Vagina (tissue), 2 donors: ENCODE results near the gene EMILIN3. TPM values are rescaled to one million over a fixed set of nuclear protein-coding genes. Genes with fewer than 3 reads are reported as not detected.

ENCODE experiments used
- DNase-seq, 2 donors: peaks; one replicate each; pipeline ENCODE4 v3.0.0-alpha.2; 2017; ENCODE audit errors: extremely low spot score in 2 of 2
- H3K27ac ChIP-seq: fragments of 200-600 bp; sonication (generic); one replicate; pipeline ENCODE4 v1.5.1; 2019
- H3K27me3 ChIP-seq: fragments of 200-600 bp; sonication (generic); one replicate; pipeline ENCODE4 v1.5.1; 2019
- H3K36me3 ChIP-seq, 2 donors: fragments of 200-600 bp; sonication (generic); one replicate each; pipeline ENCODE4 v1.5.1; 2017 to 2019
- H3K4me1 ChIP-seq: fragments of 200-600 bp; sonication (generic); one replicate; pipeline ENCODE4 v1.5.1; 2019
- H3K4me3 ChIP-seq, 2 donors: fragments of 200-600 bp; sonication (generic); 1 replicate in 1 of 2; 2 replicates in 1 of 2; pipeline ENCODE4 v1.5.1; 2016 to 2019
- H3K9me3 ChIP-seq: fragments of 200-600 bp; sonication (generic); one replicate; pipeline ENCODE4 v1.5.1; 2019
- CTCF ChIP-seq, 3 experiments: fragments of 450-650 bp in 2 of 3; fragments of 200-600 bp in 1 of 3; sonication (generic) in 1 of 3; IDR thresholded peaks; one replicate each; pipeline ENCODE4 v1.5.1; 2017 to 2019; ENCODE audit warnings: antibody characterized with exemption in 3 of 3, mild to moderate bottlenecking in 2 of 3, moderate library complexity in 2 of 3
- POLR2A ChIP-seq, 2 donors: fragments of 450-650 bp; IDR thresholded peaks; one replicate each; pipeline ENCODE4 v1.6.1; 2017; ENCODE audit warnings: antibody characterized with exemption in 2 of 2, mild to moderate bottlenecking in 2 of 2, moderate library complexity in 2 of 2
- POLR2AphosphoS5 ChIP-seq, 2 donors: sonication (generic); formaldehyde crosslinking; IDR thresholded peaks; one replicate each; pipeline ENCODE4 v1.9.0; 2017; ENCODE audit warnings: antibody characterized with exemption in 2 of 2, mild to moderate bottlenecking in 2 of 2, low read depth in 1 of 2; ENCODE audit not compliant: insufficient read depth in 1 of 2
- intact Hi-C: fragments of 100-400 bp; cut with DNase I; formaldehyde crosslinking; loops from one replicate; pipeline ENCODE4 v1.15.1; 2023
- total RNA-seq: library from RNA; depleted of rRNA; stranded (reverse); fragments of >200 nt; gene quantifications from one replicate; pipeline ENCODE4 v1.2.3, GENCODE V29; 2016

The EMILIN3 gene
- total RNA-seq, 1 donor from 2014 or later = 5.6 TPM

- peak overlapping the region; percentile 8 for H3K27ac ChIP-seq
Measured at GRCh38 chr20:41335591-41335990, 31.0 kb downstream of the EMILIN3 start.

GRCh38 chr20:41334443-41335421 is 31.9 kb downstream of the EMILIN3 start:
- peak in 1 of 2 donors; percentile 38 for TF ChIP-seq POLR2AphosphoS5 (IDR thresholded peaks at IDR 0.05; ENCODE audit: insufficient read depth in 1 of 2, low read depth in 1 of 2)
- TF ChIP-seq CTCF (IDR thresholded peaks at IDR 0.05) = no peak
- Histone ChIP-seq H3K9me3 (no peaks in the 10 kb centered on the region), H3K27me3 (no peaks in the 10 kb centered on the region), H3K4me1 (peaks cover 10% of the 10 kb centered on the region), H3K36me3 (no peaks in the 10 kb centered on the region), H3K4me3 (no peak overlapping the region), H3K27ac (peak overlapping the region; percentile 8)
- intact Hi-C loops = loop anchor here (5.0 to 10.0 kb wide), 3 partner anchors 87 to 350 kb away; no protein-coding TSS in a partner anchor
- DNase-seq = no peak

More at GRCh38 chr20:41335591-41335990, 31.0 kb downstream of the EMILIN3 start:
- no peak for DNase-seq
- Histone ChIP-seq H3K9me3 (no peaks in the 10 kb centered on the region), H3K27me3 (no peaks in the 10 kb centered on the region), H3K4me1 (peaks cover 14% of the 10 kb centered on the region), H3K4me3 (no peak overlapping the region), H3K36me3 (no peaks in the 10 kb centered on the region)
- TF ChIP-seq POLR2AphosphoS5 (IDR thresholded peaks at IDR 0.05; ENCODE audit: insufficient read depth in 1 of 2, low read depth in 1 of 2) (no peak), CTCF (IDR thresholded peaks at IDR 0.05) (no peak), POLR2A (IDR thresholded peaks at IDR 0.05) (no peak)
- intact Hi-C loops = loop anchor here (5.0 to 10.0 kb wide), 3 partner anchors 88 to 351 kb away; no protein-coding TSS in a partner anchor

GRCh38 chr20:41334036-41334435 is 32.6 kb downstream of the EMILIN3 start:
- intact Hi-C loops = loop anchor here (10.0 kb wide), 1 partner anchor 349 kb away; no protein-coding TSS in a partner anchor
- Histone ChIP-seq H3K27me3 (no peaks in the 10 kb centered on the region), H3K4me1 (peaks cover 9% of the 10 kb centered on the region), H3K36me3 (no peaks in the 10 kb centered on the region), H3K4me3 (no peak overlapping the region), H3K27ac (no peak overlapping the region), H3K9me3 (no peaks in the 10 kb centered on the region)
- no peak for TF ChIP-seq POLR2AphosphoS5 (IDR thresholded peaks at IDR 0.05; ENCODE audit: insufficient read depth in 1 of 2, low read depth in 1 of 2)
- TF ChIP-seq CTCF (IDR thresholded peaks at IDR 0.05) = no peak
- DNase-seq = no peak

- TF ChIP-seq POLR2A (IDR thresholded peaks at IDR 0.05) (no peak), CTCF (IDR thresholded peaks at IDR 0.05) (no peak), POLR2AphosphoS5 (IDR thresholded peaks at IDR 0.05; ENCODE audit: insufficient read depth in 1 of 2, low read depth in 1 of 2) (no peak)
- Histone ChIP-seq H3K36me3 (no peaks in the 10 kb centered on the region), H3K27me3 (no peaks in the 10 kb centered on the region), H3K4me3 (no peak overlapping the region), H3K9me3 (no peaks in the 10 kb centered on the region), H3K4me1 (peaks cover 15% of the 10 kb centered on the region), H3K27ac (no peak overlapping the region)
- no peak for DNase-seq
- intact Hi-C loops = loop anchor here (10.0 kb wide), 1 partner anchor 347 kb away; no protein-coding TSS in a partner anchor
Measured at GRCh38 chr20:41331731-41332130, 34.9 kb downstream of the EMILIN3 start.
